Retina (tissue), 1 donor: ENCODE data around the gene NPHP3.
"Not testable (repeated sequence)": the region's sequence is repeated elsewhere in the genome, so short reads cannot be mapped to it uniquely, and the experiment has no call there.

Experiments used
- DNase-seq: peaks from one replicate; pipeline ENCODE4 v3.0.0-alpha.2; 2016

NPHP3 gene

GRCh38 chr3:132642539-132642847, 79.7 kb downstream of the NPHP3 start:
- no peak for DNase-seq

- DNase-seq, result no peak
Observed at GRCh38 chr3:132641837-132642538, 80.2 kb downstream of the NPHP3 start.

- DNase-seq, result not testable (repeated sequence)
Observed at GRCh38 chr3:132641427-132641826, 80.8 kb downstream of the NPHP3 start.

GRCh38 chr3:132638706-132639105, 83.5 kb downstream of the NPHP3 start:
- DNase-seq, result no peak

- DNase-seq, result no peak
Observed at GRCh38 chr3:132637590-132637989, 84.6 kb downstream of the NPHP3 start.

GRCh38 chr3:132635052-132635451, 87.2 kb downstream of the NPHP3 start:
- no peak for DNase-seq
